WI38 (cell line): ENCODE measurements around the gene PPM1M.

Source experiments
- H3K4me3 ChIP-seq: 2 replicates; pipeline ENCODE4 v1.5.1; 2011; ENCODE audit warnings: low read depth, mild to moderate bottlenecking, control low read depth, low read length
- TF ChIP-seq, protein P1 (sequence below): IDR thresholded peaks from 2 replicates; pipeline ENCODE4 v1.5.1; 2012; ENCODE audit warnings: low read depth, mild to moderate bottlenecking, control low read depth, low read length

PPM1M gene

DNA sequence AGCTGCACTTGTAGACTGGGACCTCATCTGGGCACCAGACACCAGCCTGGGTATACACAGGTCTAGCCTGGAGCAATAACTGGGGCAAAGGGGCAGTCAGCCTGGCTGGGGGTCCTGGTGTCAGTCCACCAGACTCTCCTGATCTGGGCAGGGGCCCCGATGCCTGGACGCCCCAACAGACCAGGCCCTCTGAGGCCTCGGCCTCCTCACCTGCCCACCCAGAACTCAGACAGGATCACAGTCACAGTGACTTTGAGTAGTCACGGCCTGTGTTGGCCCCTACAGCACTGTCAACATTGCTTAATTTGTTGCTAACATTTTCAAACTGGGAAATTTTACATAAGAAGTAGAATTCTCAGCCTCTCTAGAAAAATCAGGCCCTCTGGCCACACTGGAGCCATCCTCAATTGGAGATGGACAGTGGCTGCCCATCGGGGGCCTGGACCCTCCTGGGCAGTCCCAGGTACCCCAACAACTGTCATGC, 12.4 kb upstream of the PPM1M start:
- H3K4me3 ChIP-seq, result no peak overlapping the region
- TF ChIP-seq, protein P1, sequence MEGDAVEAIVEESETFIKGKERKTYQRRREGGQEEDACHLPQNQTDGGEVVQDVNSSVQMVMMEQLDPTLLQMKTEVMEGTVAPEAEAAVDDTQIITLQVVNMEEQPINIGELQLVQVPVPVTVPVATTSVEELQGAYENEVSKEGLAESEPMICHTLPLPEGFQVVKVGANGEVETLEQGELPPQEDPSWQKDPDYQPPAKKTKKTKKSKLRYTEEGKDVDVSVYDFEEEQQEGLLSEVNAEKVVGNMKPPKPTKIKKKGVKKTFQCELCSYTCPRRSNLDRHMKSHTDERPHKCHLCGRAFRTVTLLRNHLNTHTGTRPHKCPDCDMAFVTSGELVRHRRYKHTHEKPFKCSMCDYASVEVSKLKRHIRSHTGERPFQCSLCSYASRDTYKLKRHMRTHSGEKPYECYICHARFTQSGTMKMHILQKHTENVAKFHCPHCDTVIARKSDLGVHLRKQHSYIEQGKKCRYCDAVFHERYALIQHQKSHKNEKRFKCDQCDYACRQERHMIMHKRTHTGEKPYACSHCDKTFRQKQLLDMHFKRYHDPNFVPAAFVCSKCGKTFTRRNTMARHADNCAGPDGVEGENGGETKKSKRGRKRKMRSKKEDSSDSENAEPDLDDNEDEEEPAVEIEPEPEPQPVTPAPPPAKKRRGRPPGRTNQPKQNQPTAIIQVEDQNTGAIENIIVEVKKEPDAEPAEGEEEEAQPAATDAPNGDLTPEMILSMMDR, result no peak

- H3K4me3 ChIP-seq, result no peak overlapping the region
- TF ChIP-seq, protein P1, result no peak
Observed at GRCh38 chr3:52233968-52234367, 11.6 kb upstream of the PPM1M start.

- TF ChIP-seq, protein P1, result no peak
- no peak overlapping the region for H3K4me3 ChIP-seq
Observed at GRCh38 chr3:52234516-52235447, 10.8 kb upstream of the PPM1M start.

GRCh38 chr3:52236424-52236886, 9.1 kb upstream of the PPM1M start:
- TF ChIP-seq, protein P1, result no peak
- no peak overlapping the region for H3K4me3 ChIP-seq

- peak overlapping the region; percentile 56 for H3K4me3 ChIP-seq
- TF ChIP-seq, protein P1, result no peak
Observed at GRCh38 chr3:52237006-52237656, 8.4 kb upstream of the PPM1M start.

DNA sequence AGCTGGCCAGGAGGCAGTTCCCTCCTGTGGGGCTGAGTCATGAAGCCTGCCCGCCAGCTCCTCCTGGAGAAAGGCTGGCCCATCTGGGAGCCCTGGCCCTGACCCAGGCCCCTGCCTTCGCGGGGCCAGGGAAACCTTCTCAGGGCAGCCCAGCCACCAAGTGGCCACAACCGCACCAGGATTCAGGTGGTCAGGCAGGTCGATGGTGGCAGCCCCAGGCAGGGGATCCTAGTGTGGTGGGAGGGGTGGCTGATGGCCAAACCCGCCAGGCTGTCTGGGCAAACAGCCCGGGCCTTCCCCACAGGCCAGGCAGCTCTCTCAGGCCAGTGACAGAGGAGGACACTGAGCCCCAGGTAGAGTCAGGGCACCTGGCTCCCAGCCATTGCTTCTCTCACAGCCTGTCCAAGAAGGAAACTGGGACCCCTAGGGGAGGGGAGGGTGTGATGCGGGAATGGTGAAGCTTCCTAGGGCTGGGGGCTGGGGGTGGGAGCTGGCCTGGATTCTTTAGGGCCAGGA, 7.8 kb upstream of the PPM1M start:
- peak overlapping the region; percentile 62 for H3K4me3 ChIP-seq
- TF ChIP-seq, protein P1, result no peak
